Activated CD8-positive, alpha-beta memory T cell treated with anti-CD3 and anti-CD28 coated beads, Interleukin-2, amount 50 U/mL, for 24 hours (primary cell): Measurements from ENCODE around the gene STUM.

Source experiments
- DNase-seq: peaks from one replicate; pipeline ENCODE4 v3.0.0-alpha.2; 2020; ENCODE audit errors: extremely low read depth

STUM gene

DNA sequence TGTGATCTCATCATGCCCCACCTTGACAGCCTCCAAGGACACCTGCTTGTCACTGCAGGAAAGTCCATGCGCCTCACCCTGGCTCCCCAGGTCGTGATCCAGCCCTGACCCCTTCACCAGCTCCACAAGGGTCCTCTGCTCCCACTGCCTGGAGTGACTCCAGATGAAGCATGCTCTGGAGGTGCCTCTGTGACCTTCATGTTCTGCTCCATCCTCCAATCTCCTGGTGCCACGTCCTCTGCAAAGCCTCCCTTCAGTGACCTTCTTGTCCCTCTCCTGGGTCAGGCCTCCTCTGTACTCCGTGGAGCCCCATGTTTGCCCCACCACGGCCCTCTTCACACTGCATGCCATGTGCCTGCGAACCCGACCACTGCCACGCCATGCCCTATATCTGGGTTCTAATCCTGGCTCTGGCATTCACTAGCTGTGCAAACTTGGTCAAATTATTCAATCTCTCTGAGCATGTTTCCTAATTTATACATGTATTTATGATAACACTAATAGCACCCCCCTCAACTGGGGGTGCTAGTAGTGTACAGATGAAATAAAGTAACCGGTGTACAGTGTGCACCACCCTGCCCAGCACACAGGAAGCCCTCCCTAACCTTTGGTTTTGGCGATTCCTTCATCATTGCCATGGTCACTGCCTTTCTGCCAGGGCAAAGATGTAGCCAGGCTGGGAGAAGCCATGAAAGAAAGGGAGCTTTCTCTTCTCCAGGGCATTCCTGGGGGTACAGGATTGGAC is 77.4 kb downstream of the STUM start:
- no peak for DNase-seq

DNA sequence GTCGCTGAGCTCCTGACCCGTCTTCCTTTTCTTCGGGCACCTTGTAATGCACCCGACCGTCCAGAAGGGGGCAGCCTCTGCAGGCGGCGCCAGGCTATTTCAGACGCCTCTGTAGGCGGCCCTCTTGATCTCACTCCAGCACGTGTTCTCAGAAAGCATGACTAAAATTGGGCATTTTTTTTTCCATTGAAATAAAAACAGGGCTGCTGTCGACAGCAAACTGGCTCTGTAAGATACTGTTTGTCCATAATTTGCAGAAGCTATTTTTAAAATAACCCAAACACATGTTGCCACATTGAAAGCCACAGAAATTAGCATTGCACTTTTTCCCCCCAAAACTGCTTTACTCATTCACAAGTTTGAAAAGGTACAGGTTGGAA is 78.0 kb downstream of the STUM start:
- peak; percentile 55 for DNase-seq

DNA sequence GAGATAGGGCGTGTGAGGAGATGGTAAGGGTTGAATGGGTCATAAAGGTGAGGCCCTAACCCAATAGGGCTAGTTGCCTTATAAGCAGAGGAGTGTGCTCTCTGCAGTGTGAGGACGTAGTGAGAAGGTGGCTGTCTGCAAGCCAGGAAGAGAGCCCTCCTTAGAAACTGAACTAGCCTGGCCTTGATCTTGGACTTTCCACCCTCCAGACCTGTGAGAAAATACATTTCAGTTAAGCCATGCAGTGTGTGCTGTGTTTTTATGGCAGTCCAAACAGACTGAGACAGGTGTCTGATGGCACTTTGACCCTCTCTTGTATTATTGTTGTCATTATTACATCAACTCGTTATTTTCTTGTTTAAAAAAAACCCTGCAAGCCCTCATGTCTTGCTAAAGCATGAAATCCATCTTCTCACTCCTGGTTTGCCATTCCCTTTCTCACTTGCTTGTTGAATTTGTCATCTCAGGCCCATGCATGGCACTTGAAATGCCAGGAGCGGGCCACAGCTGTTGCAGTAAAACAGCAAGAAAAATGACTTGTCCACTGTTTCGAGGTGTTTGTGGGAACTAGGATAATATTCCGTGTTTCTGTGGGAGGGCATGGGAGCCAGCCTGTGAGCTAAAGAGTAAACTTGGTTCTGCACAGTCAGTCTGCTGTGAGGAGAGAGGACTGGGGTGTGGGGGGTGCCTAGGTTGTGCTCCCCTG is 78.6 kb downstream of the STUM start:
- DNase-seq: no peak

DNA sequence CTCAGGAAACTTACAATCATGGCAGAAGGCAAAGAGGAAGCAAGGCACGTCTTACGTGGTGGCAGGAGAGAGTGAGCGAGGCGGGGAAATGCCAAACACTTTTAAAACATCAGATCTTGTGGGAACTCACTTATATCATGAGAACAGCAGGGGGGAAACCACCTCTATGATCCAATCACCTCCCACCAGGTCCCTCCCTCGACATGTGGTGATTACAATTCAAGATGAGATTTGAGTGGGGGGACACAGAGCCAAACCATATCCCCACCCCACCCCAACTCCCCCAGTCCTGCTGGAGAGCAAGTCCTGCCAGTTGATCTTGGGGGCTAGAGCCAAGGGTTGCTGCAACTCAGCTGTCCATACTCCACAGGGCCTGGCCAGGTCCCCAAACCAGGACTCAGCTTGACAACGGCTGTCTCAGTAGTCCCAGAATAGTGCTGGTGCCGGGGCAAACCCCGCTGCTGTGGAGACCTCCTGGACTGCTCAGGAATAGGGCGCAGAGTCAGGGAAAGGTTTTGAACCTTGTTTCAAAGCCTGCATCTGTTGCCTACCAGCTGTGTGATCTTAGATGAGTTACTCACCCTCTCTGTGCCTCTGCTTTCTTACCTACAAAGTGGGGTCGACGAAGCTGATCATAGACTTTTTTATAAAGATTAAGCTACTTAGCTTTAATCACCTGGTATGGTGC is 79.5 kb downstream of the STUM start:
- DNase-seq: no peak

DNA sequence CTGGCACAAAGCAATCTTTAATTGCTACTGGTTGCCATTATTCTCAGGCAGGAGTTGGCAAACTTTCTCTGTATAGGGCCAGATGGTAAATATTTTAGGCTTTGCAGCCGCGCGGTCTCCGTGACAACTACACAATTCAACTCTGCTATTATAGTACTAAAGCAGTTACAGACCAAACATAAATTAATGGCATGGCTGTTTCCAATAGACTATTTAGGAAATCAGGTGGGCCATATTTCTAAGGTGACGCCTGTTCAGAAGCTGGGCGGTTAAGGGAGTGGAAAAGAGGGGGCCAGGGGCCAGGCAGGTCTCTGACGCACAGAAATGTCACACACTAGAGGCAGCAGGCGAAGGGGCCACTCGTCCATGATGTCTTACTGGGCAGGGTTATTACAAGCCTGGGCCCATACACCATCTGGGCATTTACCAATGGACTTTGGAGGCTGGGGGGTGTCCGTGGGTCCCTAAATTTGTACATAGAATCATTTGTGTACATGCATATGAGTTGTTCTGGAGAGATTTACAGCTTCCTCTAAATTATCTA is 80.1 kb downstream of the STUM start:
- no peak for DNase-seq

DNA sequence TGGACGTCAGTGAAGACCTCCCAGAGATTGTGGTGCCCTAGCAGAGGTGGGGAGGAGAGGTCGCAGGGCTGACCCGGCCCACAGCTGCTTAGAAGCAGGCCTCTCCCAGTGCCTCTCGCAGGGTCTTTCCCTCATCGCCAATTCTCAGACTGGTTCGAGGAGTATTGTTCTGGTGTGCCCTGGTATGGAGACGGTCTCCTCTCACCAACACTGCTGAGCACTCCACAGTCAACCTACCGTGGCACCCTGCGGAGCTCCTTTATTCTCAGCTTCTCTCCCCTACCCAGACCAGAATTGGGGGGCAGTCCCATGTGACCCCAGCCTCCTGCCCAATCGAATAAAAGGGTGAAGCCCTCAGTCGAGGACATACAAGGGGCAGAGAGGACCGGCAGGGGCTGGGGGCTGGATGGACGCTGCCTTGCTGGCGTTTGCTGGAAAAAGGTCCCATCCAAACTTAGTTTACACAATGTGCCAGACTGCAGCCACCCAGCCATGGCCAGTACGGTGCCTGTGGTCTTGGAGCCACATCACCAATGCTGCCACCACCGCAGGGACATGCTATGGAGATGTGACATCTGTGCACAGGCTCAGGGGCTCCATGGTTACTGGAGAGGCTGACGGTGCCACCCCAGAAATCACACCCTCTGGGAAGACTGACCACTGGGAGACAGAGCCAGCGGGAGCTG is 80.8 kb downstream of the STUM start:
- DNase-seq: no peak

DNA sequence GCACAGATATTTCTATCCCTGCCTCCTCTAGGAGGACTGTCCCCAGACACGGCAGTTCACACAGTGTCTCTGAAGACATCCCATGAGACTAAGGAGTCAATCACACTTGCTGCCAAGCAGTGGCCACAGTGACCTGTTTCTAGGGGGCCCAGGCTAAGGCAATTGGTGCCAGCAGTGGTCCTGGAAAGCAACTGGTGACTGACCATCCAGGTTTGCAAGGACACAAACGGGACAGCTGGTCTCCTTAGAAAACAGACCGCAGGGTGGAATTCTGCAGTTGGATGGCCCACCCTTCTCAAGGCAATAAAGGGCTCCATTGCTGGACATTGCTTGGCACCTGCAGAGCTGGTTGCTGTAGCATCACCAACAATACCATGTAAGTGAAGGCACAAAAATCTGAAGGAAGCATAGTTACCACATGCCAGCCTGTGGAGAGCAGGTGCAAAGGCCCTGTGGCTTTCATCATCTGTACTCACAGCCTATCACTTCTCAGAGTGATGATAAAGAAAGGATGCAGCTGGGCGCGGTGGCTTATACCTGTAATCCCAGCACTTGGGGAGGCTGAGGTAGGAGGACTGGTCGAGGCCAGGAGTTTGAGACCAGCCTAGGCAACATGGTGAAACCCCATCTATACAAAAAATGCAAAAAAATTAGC is 81.5 kb downstream of the STUM start:
- DNase-seq: no peak

DNA sequence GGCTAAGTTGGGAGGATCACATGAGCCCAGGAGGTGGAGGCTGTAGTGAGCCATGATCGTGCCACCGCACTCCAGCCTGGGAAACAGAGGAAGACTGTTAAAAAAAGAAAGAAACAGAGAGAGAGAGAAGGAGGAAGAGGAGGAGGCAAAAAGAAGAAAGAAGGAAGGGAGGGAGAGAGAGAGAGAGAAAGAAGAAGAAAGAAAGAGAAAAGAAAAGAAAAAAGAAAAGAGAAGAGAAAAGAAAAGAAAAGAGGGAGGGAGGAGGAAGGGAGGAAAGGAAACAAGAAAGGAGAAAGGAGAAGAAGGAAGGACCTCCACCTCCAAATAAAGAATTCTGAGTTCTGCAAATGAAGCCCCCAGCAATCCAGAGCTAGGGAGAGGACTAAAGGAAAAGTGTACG is 82.0 kb downstream of the STUM start:
- DNase-seq: no peak

DNA sequence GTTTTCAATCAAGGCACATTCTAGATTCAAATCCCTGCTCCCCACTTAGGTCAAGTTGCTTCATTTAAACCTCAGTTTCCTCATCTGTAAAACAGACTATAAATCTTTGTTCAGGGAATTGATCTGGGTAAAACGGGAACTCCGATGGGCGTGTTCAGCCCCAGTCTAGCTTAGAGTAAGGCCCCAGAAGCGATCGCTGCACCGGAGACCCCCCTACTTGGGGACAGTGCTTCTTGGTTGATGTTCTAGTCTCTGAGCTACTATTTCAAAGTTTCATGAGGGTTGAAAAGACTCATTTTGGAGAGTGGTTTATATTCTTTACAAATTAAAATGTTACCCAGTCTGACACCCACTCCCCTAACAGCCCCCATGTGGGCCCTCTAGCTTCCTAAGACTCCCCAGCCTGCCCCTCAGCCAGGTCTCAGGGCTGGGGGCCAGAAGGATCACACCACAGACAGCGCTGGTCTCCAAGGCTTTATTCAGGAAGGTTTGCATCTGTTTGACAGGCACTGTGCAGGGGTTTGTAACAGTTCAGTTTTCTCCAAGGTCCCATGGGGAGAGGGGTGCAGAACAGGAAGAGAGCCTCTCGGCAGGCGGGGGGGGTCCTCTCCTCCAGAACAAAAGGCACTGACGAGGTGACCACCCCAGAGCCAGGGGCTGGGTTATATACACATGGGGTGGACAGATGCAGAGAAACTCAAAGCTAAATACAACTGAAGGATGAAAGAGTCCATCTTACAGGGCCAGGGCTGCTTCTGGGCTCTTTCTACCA is 82.9 kb downstream of the STUM start:
- DNase-seq: no peak

DNA sequence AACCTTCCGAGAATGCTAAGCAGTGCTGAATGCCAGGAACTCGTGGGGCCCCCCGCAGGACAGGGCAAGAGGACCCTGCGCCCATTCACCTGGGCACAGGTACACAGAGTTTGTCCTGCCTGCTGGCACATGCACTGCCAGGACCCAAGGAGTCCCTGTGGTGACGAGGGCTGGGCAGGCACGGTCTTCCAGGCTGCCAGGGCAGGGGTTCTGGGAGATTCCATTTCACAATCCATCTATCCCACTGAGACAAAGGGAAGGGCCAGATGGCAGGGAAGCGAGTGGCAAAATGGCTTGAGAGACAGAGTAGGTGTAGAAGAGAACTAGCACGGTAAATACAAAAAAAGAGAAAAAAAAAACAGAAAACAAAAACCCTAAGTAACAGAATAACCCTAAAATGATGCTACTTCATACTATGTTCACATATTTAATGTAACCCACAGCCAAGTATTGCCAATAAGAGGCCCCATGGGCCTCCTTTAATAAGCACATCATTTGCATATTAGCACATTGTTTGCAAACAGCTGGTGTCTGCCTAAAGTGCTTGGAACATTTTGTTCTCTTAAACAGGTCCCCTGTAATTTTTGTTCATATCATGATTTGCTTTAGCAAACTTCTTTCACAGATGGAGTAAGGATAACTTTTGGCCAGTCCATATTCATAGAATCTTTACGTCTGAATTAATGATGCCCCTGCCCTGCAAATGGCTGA is 83.8 kb downstream of the STUM start:
- DNase-seq: no peak

DNA sequence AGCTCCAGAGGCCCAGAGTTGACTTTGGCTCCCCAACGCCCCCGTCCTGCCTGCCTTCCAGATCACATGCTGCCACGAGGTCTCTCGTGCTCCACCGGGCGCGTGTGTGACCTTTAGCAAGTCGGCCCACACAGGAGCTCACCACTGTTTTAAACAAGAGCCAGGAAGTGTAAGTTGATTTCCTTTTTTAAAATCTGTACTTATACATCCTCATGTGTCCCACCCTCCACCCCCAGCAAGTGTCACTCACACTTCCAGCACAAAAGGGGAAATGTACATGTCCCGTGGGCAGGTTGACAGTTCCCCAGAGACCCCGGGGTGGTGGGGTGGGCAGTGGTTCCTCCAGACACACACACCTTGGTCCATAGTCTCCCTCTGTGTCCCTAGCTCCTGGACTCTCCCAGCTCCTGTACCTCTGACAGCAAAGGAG is 84.4 kb downstream of the STUM start:
- no peak for DNase-seq

DNA sequence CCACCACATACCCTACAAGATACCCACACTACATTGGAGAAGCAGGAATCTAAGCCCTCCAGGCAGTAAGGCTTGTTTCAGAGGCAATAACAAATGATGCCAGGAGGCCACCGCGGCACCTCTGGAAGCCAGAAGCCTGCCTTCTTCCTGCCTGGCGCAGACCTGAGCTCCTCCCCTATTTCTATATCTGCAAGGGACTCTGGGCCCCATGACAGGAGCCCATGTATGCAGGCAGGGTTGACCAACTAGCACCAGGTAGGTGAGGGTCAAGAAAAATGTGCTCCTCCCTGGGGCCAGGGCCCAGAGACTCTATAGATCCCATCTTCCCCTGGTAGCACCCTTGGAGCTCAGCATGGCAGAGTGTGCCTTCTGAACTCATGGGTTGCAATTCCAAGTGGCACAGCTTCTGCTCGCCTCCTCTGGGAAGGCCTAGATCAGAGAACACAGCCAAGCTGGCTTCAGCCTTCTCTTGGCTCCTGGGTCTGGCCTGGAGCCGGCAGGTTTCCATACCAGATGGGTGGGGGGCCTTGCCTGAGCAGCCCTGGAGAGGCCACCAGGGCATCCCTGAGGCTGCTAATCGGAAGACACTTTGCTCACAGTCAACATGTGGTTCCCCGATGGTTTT is 85.1 kb downstream of the STUM start:
- no peak for DNase-seq

DNA sequence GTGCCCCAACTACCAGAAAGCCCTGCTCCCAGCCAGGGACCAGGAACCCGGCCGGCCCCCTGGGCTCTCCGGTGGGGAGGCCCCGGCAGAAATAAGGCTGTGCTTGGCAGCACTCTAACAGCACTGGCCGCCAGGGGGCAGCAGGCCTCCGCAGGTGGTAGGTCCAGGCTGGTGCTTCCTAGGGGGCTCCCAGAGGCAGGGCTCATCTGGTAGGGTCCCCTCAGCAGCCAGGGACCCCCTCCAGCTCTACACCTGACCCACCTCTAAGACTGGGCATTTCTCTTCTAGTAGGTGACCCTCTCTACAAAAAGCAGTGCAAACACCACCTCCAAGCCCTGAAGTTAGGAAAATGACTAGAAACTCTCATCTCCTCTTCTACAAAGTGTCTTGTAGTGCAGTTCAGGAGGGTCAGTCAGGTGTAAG is 85.6 kb downstream of the STUM start:
- DNase-seq: peak; percentile 59

DNA sequence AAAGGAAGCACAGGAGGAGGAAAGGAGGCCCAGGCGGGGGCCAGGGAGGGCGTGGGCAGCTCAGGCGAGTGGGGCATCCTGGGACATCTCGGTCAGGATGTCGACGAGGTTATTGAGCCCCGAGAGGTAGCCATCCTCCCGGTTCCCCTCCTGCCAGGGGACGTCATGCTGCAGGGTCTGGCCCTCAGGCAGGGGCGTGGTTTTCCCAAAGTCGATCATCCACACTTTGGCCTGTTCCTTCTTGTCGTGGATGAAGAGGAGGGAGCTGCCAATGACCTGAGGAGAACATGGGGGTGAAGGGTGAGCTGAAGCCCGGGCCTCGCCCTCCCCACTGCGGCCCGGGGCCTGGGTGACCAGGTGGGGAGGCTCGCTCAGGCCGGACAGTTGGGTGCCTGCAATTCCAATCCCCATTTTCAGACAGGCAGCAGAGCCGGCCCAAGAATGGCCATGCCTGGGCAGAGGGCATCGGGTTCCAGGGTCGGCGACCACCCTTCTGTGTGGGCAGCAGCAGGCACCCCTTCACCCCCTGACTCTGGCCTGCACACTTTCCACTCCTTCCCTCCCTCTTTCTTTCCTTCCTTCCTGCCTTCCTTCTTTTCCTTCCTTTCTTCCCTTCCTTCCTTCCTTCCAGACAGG is 86.2 kb downstream of the STUM start:
- no peak for DNase-seq

DNA sequence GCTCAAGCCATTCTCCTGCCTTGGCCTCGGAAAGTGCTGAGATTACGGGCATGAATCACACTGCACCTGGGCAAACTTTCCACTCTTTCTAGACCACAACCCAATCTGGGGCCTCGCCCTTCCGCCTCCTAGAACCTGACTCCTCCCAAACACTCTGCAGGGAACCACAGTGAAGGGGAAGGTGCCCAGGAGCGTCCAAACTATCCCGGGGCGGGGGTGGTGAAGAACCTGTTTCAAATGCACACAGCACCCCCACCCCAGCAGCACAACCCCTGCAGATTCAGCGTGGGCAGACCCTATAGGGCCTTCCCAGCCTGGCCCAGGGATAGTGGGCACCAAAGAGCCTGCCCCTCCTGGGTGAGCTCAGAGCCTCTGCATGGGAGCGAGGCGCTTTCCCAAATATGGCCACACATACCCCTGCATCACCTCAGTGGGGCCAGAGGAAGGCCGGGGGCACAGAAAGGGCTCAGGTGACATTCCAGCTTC is 86.9 kb downstream of the STUM start:
- no peak for DNase-seq

DNA sequence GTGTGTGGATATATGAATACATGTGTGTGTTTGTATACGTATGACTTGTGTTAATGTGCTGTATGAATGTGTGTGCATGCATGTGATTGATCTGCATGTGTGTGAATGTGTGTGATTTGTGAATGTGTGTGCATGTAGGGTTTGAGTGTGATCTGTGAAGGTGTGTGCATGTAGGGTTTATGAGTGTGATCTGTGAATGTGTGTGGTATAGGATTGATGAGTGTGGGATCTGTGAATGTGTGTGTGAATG is 88.2 kb downstream of the STUM start:
- DNase-seq: no peak

DNA sequence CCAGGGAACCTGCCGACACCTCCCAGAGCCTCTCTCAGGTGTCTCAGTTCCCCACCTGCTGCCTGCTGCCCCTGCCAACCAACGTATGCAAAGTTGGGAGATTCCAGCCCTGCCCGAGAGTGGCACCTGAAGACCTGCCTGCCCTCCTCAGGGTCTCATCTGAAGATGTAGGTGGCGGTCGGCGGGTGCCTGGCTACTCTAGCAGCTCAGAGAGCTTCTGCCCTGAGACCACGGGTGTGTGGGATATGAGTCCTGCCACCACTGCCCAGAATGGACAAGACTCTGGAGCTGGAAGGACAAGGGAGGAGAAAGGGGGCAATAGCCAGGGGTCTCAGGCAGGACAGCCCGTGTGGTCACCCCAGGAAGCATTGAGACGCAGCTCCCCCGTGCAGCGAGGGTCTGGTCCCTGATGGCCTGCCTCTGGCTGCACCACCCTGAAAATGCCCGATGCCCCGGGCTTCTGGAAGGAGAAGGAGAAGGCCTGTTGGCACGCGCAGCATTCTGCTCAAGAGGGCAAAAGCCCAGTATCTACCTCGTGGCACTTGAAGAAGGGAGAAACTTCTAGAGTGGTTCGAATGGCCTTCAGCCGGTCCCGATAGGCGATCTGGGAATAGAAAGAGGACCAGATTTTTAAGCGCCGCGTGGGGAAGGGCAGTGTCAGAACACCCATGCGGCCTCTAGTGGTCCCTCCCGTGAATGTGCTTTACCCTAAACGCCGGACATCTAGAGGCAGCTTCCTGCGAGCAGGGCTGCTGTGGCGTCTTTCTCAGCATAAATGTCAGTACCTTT is 88.8 kb downstream of the STUM start:
- no peak for DNase-seq

DNA sequence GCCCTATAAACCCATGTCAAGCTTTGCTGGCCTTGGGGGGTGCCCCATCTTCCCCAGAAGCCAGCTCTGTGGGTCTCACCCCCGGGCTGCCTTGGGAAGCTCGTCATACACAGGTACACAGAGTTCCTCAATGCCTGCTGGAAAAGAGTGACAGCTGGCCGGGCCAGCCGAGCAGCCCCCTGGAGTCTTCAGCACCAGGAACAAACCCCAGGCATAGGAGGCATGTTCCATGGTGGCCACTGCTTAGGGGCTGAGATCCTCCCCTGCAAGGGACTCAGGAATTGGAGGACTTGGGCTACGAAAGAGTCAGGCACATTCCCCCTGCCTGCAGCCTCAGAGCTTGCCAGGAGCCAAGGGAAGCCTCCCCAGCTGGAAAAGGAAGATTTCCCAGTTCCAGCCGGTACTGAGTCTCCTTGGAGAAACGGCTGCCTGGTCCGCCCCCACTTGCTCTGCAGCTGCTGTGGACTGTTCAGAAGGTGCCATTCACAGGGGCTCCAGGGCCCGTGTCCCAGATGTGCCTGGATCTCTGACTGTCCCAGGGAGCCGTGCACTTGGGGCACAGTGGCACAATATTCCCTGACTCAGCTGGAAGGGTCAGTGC is 89.5 kb downstream of the STUM start:
- no peak for DNase-seq
